NB4 (cell line): ENCODE measurements around the gene ABHD12.

Experiments
- DNase-seq: peaks from one replicate; pipeline ENCODE4 v3.0.0; 2010; ENCODE audit warnings: low read depth
- H3K4me3 ChIP-seq: one replicate; pipeline ENCODE4 v1.5.1; 2011; ENCODE audit warnings: mild to moderate bottlenecking, low read depth, low read length, moderate library complexity
- MYC ChIP-seq: IDR thresholded peaks from 2 replicates; pipeline ENCODE4 v1.6.1; 2011; ENCODE audit warnings: low read depth, low read length
- POLR2A ChIP-seq: IDR thresholded peaks from 2 replicates; pipeline ENCODE4 v1.6.1; 2011; ENCODE audit warnings: mild to moderate bottlenecking; ENCODE audit not compliant: insufficient read length; ENCODE audit errors: extremely low read depth
- TF ChIP-seq, protein P1 (sequence below): IDR thresholded peaks from one replicate; pipeline ENCODE4 v1.5.1; 2012; ENCODE audit warnings: low read depth, low read length
- TF ChIP-seq, protein P2 (sequence below): IDR thresholded peaks from 2 replicates; pipeline ENCODE4 v1.6.1; 2011; ENCODE audit warnings: low read depth, low read length

ABHD12 gene

GRCh38 chr20:25257756-25258475 lies 132.7 kb downstream of the ABHD12 start:
- H3K4me3 ChIP-seq, result no peak overlapping the region
- no peak for DNase-seq
- TF ChIP-seq MYC, result no peak
- TF ChIP-seq POLR2A, result no peak

DNA sequence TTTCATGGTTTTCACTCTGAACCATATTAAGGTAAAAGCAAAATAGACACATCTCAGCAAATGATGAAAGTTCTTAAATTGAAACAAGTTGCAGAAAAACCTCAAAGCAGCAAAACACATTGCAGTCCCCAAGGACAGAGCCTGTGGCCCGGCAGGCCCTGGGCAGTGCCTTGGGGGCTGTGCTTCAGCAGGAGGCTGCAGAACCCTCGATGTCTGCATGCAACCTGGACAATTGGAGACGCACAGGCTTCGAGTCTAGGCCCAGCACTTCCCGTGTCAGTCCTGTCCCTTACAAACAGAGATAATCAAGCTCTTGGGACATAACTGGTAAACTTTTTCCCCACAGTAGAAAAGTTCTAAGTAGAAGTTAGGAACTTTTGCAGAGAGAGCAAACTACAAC lies 133.5 kb downstream of the ABHD12 start:
- DNase-seq, result no peak
- TF ChIP-seq POLR2A, result no peak
- no peak for TF ChIP-seq MYC
- no peak overlapping the region for H3K4me3 ChIP-seq

GRCh38 chr20:25256226-25256859 lies 134.3 kb downstream of the ABHD12 start:
- no peak overlapping the region for H3K4me3 ChIP-seq
- DNase-seq, result no peak
- TF ChIP-seq POLR2A, result no peak

DNA sequence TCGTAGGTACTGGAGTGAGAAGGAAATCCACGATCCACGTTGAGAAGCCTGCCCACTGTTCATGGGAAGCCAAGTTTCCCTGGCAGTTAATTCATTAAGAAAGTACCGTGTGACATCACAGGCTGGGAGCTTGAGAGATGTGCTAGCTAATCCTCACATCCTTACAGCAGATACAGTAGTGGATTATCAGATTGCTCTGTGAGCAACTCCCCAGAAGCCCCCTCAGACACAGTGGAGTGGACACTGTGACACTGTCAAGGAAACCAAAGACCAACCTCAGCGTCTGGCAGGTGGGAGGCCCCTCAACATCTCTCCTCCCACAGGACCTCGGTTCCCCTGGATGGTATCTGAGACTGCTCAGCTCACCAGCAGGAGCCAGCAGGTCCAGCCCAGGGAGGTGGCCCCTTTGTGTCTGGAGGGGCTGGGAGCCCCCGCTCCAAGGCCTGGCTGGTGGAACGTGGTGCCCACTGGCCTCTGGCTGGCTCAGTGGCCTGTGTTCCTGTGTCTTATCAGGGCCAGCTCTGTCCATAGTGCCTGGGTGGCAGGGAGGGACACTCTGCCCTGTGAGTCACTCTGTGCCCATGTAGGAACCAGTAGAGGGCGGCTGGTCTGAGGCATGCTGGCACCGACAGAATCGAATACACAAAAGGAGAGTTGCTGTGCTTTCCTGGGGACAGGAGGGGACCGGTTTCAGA lies 135.5 kb downstream of the ABHD12 start:
- TF ChIP-seq POLR2A (no peak), MYC (no peak)
- TF ChIP-seq, protein P1, sequence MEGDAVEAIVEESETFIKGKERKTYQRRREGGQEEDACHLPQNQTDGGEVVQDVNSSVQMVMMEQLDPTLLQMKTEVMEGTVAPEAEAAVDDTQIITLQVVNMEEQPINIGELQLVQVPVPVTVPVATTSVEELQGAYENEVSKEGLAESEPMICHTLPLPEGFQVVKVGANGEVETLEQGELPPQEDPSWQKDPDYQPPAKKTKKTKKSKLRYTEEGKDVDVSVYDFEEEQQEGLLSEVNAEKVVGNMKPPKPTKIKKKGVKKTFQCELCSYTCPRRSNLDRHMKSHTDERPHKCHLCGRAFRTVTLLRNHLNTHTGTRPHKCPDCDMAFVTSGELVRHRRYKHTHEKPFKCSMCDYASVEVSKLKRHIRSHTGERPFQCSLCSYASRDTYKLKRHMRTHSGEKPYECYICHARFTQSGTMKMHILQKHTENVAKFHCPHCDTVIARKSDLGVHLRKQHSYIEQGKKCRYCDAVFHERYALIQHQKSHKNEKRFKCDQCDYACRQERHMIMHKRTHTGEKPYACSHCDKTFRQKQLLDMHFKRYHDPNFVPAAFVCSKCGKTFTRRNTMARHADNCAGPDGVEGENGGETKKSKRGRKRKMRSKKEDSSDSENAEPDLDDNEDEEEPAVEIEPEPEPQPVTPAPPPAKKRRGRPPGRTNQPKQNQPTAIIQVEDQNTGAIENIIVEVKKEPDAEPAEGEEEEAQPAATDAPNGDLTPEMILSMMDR, result no peak
- TF ChIP-seq, protein P2, sequence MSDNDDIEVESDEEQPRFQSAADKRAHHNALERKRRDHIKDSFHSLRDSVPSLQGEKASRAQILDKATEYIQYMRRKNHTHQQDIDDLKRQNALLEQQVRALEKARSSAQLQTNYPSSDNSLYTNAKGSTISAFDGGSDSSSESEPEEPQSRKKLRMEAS, result no peak
- H3K4me3 ChIP-seq, result no peak overlapping the region
- DNase-seq, result no peak

- TF ChIP-seq, protein P2, result no peak
- no peak for TF ChIP-seq MYC
- TF ChIP-seq, protein P1, result no peak
- no peak for TF ChIP-seq POLR2A
- no peak for DNase-seq
- no peak overlapping the region for H3K4me3 ChIP-seq
These were observed 136.1 kb downstream of the ABHD12 start for GRCh38 chr20:25254571-25254970.

DNA sequence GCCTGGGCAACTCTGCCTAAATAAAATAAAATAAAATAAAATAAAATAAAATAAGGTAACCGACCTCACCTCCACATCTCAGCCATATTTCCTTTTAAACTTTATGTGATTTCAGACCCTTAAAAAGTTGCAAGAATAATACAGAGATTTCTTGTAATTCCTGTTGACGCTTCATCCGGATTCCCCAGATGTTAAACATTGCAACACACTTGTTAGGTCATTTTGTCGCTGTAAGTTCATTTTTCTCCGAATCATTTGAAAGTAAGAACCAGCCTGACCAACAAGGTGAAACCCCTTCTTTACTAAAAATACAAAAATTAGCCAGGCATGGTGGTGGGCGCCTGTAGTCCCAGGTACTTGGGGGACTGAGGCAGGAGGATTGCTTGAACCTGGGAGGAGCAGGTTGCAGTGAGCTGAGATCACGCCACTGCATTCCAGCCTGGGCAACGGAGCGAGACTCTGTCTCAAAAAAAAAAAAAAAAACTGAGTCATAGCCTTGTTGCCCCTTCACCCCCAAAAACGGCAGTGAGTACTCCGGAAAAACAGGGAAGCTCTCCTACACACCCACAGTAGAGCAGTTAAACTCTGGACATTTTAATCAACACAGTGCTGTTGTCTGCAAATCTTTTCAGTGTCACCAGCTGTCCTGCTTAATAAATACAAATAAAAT lies 136.9 kb downstream of the ABHD12 start:
- peak; percentile 43 for DNase-seq
- H3K4me3 ChIP-seq, result no peak overlapping the region
- no peak for TF ChIP-seq POLR2A
- TF ChIP-seq, protein P1, result no peak
- TF ChIP-seq MYC, result no peak
- TF ChIP-seq, protein P2, result no peak

- TF ChIP-seq, protein P2, result no peak
- TF ChIP-seq MYC (no peak), POLR2A (no peak)
- TF ChIP-seq, protein P1, result no peak
- no peak overlapping the region for H3K4me3 ChIP-seq
- peak; percentile 73 for DNase-seq
These were observed 137.8 kb downstream of the ABHD12 start for GRCh38 chr20:25252686-25253421.
